ENCODE data around the gene TBC1D9.
"Not testable (repeated sequence)": the region's sequence is repeated elsewhere in the genome, so short reads cannot be mapped to it uniquely, and the experiment has no call there.

The TBC1D9 gene

DNA sequence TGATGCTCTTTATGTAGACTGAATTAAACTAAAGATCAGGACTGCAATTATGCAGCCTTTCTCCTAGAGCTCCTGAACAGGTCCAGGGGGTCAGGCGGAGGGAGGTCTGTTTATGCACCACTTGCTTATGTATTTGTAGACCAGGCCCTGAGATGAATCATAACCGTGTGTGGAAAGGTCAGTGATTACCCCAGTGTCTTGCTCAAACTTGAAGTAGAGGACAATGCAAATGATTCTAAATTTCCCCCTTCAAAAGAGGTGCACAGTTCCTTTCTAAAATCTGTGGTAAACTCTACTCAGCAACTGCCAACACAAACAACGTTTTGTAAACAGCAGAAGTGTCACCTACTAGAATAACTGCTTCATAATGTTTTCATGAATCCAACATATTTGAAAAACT is 13.0 kb upstream of the TBC1D9 start:
- Mint-ChIP-seq H3K4me3 (no peak overlapping the region), H3K36me3 (no peaks in the 10 kb centered on the region), H3K27ac (no peak overlapping the region), H3K27me3 (peaks cover 18% of the 10 kb centered on the region), H3K4me1 (no peaks in the 10 kb centered on the region), H3K9me3 (no peaks in the 10 kb centered on the region)

- H3K27me3 Mint-ChIP-seq: peaks cover 15% of the 10 kb centered on the region
- H3K9me3 Mint-ChIP-seq: no peaks in the 10 kb centered on the region
- no peaks in the 10 kb centered on the region for H3K4me1 Mint-ChIP-seq
- H3K4me3 Mint-ChIP-seq: no peak overlapping the region
- no peaks in the 10 kb centered on the region for H3K36me3 Mint-ChIP-seq
- no peak overlapping the region for H3K27ac Mint-ChIP-seq
These were observed 8.7 kb upstream of the TBC1D9 start for GRCh38 chr4:140764785-140765392.

DNA sequence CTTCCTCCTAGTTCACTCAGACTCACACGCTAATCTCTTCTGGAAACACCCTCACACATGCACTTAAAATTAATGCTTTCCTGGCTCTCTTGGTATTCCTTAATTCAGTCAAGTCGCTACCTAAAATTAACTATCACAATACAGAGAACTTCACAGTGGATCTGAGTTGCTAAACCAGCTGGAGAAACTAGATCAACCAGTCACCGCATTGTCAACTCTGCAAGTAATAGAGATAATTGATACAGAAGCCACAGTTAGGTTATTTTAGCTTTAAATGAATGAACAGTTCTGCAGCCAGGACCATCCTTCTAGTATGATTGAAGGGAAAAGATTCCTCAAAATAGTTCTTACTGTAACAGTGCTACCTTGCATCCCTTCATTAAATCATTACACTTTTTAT is 6.0 kb upstream of the TBC1D9 start:
- no peak overlapping the region for H3K4me3 Mint-ChIP-seq
- H3K4me1 Mint-ChIP-seq: no peaks in the 10 kb centered on the region
- no peaks in the 10 kb centered on the region for H3K36me3 Mint-ChIP-seq
- no peaks in the 10 kb centered on the region for H3K9me3 Mint-ChIP-seq
- H3K27me3 Mint-ChIP-seq: peaks cover 20% of the 10 kb centered on the region
- no peak overlapping the region for H3K27ac Mint-ChIP-seq

- H3K4me3 Mint-ChIP-seq: no peak overlapping the region
- peaks cover 7% of the 10 kb centered on the region for H3K4me1 Mint-ChIP-seq
- H3K9me3 Mint-ChIP-seq: no peaks in the 10 kb centered on the region
- no peaks in the 10 kb centered on the region for H3K36me3 Mint-ChIP-seq
- H3K27me3 Mint-ChIP-seq: peaks cover 31% of the 10 kb centered on the region
- no peak overlapping the region for H3K27ac Mint-ChIP-seq
These were observed 1.0 kb upstream of the TBC1D9 start for GRCh38 chr4:140757232-140757630.

- H3K27me3 Mint-ChIP-seq: peaks cover 30% of the 10 kb centered on the region
- H3K36me3 Mint-ChIP-seq: no peaks in the 10 kb centered on the region
- H3K4me1 Mint-ChIP-seq: peaks cover 7% of the 10 kb centered on the region
- H3K9me3 Mint-ChIP-seq: no peaks in the 10 kb centered on the region
- H3K27ac Mint-ChIP-seq: no peak overlapping the region
- H3K4me3 Mint-ChIP-seq: no peak overlapping the region
These were observed 339 bp downstream of the TBC1D9 start for GRCh38 chr4:140755774-140756318.

GRCh38 chr4:140754918-140755773 is 1.0 kb downstream of the TBC1D9 start:
- peaks cover 30% of the 10 kb centered on the region for H3K27me3 Mint-ChIP-seq
- peak overlapping the region; percentile 68 for H3K4me3 Mint-ChIP-seq
- H3K27ac Mint-ChIP-seq: no peak overlapping the region
- H3K9me3 Mint-ChIP-seq: no peaks in the 10 kb centered on the region
- no peaks in the 10 kb centered on the region for H3K36me3 Mint-ChIP-seq
- peaks cover 7% of the 10 kb centered on the region for H3K4me1 Mint-ChIP-seq

DNA sequence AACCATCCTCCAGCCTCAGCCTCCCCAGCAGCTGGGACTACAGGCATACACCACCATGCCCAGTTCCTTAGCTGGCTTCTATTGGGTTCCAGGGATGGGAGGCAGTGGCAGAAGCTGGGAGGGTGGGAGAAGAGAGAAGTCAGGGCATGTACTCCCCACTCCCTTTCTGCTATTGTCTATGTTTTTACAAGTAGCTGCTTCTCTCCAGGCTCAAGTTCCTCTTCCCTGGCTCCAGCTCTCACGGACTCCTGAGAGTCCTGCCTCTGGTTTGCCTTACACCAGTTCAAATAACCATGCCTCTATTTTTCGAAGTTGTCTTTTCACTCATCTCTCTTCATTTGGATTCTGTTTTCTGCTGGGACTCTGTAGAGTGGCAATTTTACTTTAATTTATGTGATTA is 2.9 kb downstream of the TBC1D9 start:
- Mint-ChIP-seq H3K36me3 (no peaks in the 10 kb centered on the region), H3K27ac (no peak overlapping the region), H3K4me1 (peaks cover 7% of the 10 kb centered on the region), H3K27me3 (peaks cover 32% of the 10 kb centered on the region), H3K4me3 (no peak overlapping the region), H3K9me3 (peaks cover 5% of the 10 kb centered on the region)

GRCh38 chr4:140752291-140753068 is 3.7 kb downstream of the TBC1D9 start:
- Mint-ChIP-seq H3K4me1 (peaks cover 7% of the 10 kb centered on the region), H3K27ac (no peak overlapping the region), H3K9me3 (peaks cover 12% of the 10 kb centered on the region), H3K4me3 (no peak overlapping the region), H3K27me3 (peaks cover 32% of the 10 kb centered on the region), H3K36me3 (no peaks in the 10 kb centered on the region)

GRCh38 chr4:140750470-140750869 is 5.7 kb downstream of the TBC1D9 start:
- Mint-ChIP-seq H3K4me1 (peaks cover 3% of the 10 kb centered on the region), H3K4me3 (no peak overlapping the region), H3K27me3 (peaks cover 31% of the 10 kb centered on the region), H3K9me3 (peaks cover 17% of the 10 kb centered on the region), H3K27ac (no peak overlapping the region), H3K36me3 (no peaks in the 10 kb centered on the region)

GRCh38 chr4:140748171-140748570 is 8.0 kb downstream of the TBC1D9 start:
- peaks cover 22% of the 10 kb centered on the region for H3K27me3 Mint-ChIP-seq
- H3K27ac Mint-ChIP-seq: peak overlapping the region; percentile 49
- H3K36me3 Mint-ChIP-seq: no peaks in the 10 kb centered on the region
- no peaks in the 10 kb centered on the region for H3K4me1 Mint-ChIP-seq
- H3K9me3 Mint-ChIP-seq: peaks cover 17% of the 10 kb centered on the region
- no peak overlapping the region for H3K4me3 Mint-ChIP-seq

- H3K4me3 Mint-ChIP-seq, H3K27ac Mint-ChIP-seq, H3K4me1 Mint-ChIP-seq, H3K36me3 Mint-ChIP-seq: not testable (repeated sequence)
- H3K27me3 Mint-ChIP-seq: peaks cover 20% of the 10 kb centered on the region
- peaks cover 17% of the 10 kb centered on the region for H3K9me3 Mint-ChIP-seq
These were observed 9.6 kb downstream of the TBC1D9 start for GRCh38 chr4:140746546-140746945.

GRCh38 chr4:140744421-140744820 is 11.8 kb downstream of the TBC1D9 start:
- Mint-ChIP-seq H3K27me3 (peaks cover 26% of the 10 kb centered on the region), H3K4me3 (no peak overlapping the region), H3K9me3 (peaks cover 17% of the 10 kb centered on the region), H3K4me1 (no peaks in the 10 kb centered on the region), H3K27ac (no peak overlapping the region), H3K36me3 (no peaks in the 10 kb centered on the region)

- Mint-ChIP-seq H3K27me3 (peaks cover 24% of the 10 kb centered on the region), H3K9me3 (peaks cover 13% of the 10 kb centered on the region), H3K27ac (no peak overlapping the region), H3K4me3 (no peak overlapping the region), H3K4me1 (no peaks in the 10 kb centered on the region), H3K36me3 (no peaks in the 10 kb centered on the region)
These were observed 12.8 kb downstream of the TBC1D9 start for GRCh38 chr4:140743194-140743931.

DNA sequence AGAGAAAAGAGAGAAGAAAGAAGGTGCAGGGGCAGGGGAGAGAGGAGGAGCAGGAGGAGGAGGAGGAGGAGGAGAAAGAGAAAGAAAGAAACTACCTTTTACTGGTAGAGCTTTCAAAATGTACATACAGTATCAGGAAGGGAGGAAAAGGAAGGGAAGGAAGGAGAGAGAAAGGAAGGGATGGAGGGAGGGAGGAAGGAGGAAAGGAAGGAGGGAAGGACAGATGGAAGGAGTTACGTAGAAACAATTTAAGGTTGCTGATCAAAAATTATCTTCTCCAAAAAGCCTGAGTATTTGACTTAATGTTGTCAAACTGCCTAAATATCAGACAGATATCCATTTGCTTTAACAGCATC is 13.4 kb downstream of the TBC1D9 start:
- H3K27ac Mint-ChIP-seq: no peak overlapping the region
- no peak overlapping the region for H3K4me3 Mint-ChIP-seq
- H3K27me3 Mint-ChIP-seq: peaks cover 21% of the 10 kb centered on the region
- H3K4me1 Mint-ChIP-seq: no peaks in the 10 kb centered on the region
- H3K9me3 Mint-ChIP-seq: peaks cover 7% of the 10 kb centered on the region
- no peaks in the 10 kb centered on the region for H3K36me3 Mint-ChIP-seq
